Lower leg skin (tissue), 4 donors: ENCODE measurements around the gene SMIM34. TPM values are rescaled to one million over a fixed set of nuclear protein-coding genes. Genes with fewer than 3 reads are reported as not detected.

Experiments used
- total RNA-seq, 4 donors: library from RNA; depleted of rRNA; stranded (reverse); fragments of >200 nt; gene quantifications; one replicate each; pipeline ENCODE4 v1.1.0, GENCODE V29; 2016

Gene SMIM34
- total RNA-seq, 4 donors from 2014 or later: 0.59 TPM; not detected in 3

Other genes with a start within 250 kb of the SMIM34 start
- not detected for gene KCNE2, start 59.9 kb downstream of the SMIM34 start, total RNA-seq
- gene SMIM11, start 48.4 kb downstream of the SMIM34 start, total RNA-seq: 1 to 10 TPM in 3 of 4 donors, under 1 TPM in 1; 0.34 to 7.7 (median 4.7) TPM
- gene KCNE1, start 88.3 kb upstream of the SMIM34 start, total RNA-seq: 1 to 10 TPM in 1 of 4 donors, under 1 TPM in 3; 0.13 to 1.4 (median 0.64) TPM
- 10 to 100 TPM; 18.8 to 29.0 (median 19.4) TPM for gene RCAN1, start 191.2 kb upstream of the SMIM34 start, total RNA-seq
- gene CLIC6, start 245.0 kb upstream of the SMIM34 start, total RNA-seq: 1 to 10 TPM; 2.1 to 5.9 (median 3.3) TPM